Measurements from ENCODE around the gene SPON1.
A peak's percentile ranks its signal among the peaks of the same experiment; 100 is the strongest.
"Not testable (repeated sequence)": the region's sequence is repeated elsewhere in the genome, so short reads cannot be mapped to it uniquely, and the experiment has no call there.

Gene SPON1

DNA sequence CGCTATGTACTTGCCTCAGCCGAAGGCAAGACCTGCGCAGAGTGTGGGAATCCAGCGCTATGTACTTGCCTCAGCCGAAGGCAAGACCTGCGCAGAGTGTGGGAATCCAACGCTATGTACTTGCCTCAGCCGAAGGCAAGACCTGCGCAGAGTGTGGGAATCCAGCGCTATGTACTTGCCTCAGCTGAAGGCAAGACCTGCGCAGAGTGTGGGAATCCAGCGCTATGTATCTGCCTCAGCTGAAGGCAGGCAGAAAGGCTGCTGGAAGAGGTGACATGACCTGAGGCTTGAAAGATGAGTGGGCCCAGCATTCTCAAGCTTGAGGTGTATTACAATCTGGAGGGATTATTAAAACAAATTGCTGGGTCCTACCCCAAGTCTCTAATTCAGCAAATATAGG, 290.0 kb downstream of the SPON1 start:
- not testable (repeated sequence) for DNase-seq

DNA sequence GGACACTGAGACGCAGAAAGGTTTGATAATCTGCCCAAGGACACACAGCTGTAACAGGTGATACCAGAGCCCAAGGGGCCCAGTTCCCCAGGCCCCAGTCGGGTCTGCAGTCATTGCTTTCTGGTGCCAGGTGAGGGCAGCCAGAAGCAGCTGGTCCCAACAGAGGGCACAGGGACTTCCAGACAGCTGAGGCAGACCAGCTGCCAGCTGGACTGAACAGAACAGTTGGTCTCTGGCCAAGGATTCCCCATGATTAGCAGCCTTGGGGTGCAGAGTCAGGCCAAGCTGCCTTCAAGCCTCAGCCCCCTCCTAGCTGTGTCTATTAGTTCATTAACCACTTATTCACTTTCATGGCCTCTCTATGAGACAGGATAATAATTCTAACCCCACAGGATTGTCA, 290.9 kb downstream of the SPON1 start:
- no peak for DNase-seq

DNA sequence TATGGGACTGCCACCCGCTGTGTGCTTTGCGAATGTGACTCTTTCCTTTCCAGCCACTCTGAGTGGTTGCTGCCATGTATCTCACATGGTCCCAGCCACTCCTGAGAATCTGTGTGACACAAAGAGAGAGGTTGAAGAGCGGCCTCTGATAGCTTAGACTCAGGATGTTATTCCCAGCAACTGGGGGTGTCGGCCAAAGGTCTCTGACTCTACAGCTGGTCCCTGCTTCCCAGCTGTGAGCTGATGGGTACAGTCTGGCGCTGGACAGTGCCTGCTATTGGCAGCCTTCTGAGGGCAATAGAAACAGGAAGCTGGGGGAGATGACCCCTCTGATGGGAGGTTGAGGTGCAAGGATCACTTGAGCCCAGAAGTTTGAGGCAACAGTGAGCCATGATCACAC, 291.3 kb downstream of the SPON1 start:
- no peak for DNase-seq

DNA sequence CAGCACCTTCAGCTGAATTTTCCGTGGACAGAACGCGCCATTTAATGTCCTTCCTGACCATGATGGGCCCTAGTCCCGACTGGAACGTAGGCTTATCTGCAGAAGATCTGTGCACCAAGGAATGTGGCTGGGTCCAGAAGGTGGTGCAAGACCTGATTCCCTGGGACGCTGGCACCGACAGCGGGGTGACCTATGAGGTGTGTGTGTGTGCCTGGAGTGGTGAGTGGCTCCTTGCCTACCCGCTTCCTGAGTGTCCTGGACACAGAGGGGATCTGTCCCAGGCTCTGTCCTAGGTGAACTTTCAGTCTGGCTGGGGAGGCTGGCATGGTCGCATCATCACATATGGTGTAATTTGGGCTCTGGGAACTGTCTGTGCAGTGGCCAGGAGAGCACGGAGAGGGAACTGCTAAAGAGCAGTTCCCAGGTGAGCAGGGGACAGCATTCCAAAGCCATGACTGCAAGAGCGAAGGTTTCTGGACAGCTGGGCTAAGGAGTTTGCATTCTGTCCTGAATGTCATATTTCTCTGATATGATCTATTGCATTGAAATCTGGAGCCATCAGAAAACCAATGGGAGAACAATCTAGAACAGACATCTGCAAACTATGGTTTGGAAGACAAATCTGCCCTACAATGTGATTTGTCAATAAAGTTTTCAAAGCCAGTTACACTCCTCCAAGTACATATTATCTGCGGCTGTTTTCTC, 292.2 kb downstream of the SPON1 start:
- DNase-seq, result no peak

DNA sequence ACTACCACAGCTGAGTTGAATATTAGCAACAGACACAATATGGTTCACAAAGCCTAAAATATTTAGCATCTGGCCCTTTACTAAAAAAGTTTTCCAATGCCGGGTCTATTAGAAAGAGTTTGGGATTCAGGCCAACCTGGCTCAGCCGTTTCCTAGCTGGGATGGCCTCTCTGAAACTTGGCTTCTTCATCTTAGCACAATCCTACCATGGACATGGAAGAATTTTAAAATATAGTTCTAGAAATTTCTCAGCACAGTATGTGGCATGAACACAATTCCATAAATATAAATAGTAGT, 292.7 kb downstream of the SPON1 start:
- DNase-seq, result no peak

DNA sequence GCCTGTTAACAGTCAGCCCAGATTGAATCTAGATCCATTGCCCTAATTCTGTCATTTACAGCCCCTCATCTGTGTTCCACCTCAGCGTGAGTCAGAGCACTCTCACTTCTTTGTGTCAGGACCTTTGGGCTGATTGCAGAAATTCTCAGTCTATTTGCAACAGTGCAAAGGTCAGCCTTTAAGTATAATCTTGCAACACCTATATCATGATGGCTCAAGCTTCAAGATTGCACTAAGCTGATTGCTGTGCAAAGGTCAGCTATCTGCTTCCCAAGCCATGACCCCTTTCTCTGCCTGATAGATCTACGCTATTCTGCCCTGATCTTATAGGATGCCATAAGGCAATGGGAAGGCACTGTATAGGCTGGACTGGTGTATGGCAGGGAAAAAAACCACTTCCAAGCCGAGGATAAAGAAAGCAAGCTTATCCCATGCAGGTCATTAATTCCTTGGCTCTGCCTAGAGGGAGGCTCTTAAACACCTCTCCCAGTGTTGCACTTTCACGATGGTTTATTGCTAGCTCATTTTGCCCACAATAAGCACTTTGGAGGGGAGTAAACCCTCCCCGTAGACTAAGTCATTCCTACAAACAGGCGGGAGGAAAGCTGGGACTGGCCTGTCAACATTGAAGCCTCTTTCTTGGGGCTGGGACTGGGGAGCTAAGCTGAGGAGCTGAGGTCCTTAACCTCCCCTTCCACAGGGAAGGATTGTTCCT, 295.9 kb downstream of the SPON1 start:
- peak in 1 of 2 experiments; percentile 12 for DNase-seq

DNA sequence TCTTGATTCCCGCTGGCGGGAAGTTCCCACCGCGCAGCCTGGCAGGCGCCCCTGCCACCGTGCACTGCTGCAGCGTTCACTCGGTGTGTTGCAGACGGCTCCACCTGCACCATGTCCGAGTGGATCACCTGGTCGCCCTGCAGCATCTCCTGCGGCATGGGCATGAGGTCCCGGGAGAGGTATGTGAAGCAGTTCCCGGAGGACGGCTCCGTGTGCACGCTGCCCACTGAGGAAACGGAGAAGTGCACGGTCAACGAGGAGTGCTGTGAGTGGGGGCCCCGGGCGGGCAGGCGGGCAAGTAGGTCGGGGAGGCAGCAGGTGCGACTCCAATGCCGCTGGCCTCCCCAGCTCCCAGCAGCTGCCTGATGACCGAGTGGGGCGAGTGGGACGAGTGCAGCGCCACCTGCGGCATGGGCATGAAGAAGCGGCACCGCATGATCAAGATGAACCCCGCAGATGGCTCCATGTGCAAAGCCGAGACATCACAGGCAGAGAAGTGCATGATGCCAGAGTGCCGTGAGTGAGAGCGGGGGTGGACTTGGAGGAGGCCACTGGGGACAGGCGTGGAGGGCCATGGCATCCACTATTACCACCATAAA, 296.8 kb downstream of the SPON1 start:
- DNase-seq, result no peak

DNA sequence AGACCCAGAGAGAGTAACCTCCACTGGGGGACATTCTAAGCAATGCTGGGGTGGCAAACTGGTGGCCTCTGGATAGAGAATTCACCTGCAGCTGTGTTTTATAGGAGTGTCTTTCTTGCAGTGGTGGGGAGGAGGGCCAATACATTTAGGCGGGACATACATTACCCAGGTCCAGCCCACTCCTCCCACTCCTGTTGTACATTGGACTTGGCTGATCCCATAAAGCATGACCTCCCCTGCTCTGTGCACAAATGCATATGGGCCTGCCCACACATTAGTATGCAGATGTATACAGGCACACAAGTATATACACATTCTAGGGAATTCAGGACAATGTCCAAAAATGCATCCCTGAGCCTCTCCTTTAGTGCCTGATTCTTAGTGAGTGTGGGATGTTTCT, 297.4 kb downstream of the SPON1 start:
- no peak for DNase-seq

DNA sequence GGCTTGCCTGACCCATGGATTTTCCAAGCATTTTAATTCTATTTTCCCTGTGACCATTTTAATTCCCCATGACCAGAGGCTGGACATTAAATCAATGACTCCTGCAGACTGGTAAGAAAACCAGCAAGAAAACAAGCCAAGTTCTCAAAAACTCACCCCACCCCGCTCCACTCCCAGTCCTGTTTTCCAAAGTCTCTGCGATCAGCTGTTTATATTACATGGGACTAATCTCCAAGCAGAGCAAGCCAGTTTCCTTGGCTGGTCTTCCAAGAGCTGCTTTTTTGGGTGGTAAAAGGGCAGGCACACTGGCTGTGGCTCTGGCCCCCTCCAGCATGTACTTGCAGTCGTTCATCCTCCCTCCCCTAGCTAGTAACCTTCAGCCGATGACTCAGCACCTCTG, 298.5 kb downstream of the SPON1 start:
- DNase-seq, result no peak

DNA sequence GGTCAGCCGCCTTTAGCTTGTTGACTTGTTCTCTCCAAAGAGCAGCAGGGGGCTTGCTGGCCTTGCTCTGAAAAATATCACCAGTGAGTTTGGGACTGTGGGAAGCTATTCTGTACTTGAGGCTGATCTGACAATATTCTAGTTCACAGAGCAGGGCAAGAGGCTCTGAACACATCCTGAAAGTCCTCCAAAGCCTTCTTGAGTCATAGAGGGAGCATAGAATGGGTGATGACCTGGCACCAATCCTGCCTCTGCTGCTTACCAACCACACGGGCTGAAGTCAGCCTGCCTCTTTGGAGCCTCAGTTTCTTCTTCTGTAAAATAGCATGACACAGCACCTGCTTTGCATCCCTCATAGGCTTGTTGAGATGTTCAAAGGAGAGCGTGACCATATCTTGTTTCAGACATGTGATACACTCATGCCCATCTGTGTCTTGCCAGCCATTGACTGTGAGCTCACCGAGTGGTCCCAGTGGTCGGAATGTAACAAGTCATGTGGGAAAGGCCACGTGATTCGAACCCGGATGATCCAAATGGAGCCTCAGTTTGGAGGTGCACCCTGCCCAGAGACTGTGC, 299.8 kb downstream of the SPON1 start:
- DNase-seq, result no peak

DNA sequence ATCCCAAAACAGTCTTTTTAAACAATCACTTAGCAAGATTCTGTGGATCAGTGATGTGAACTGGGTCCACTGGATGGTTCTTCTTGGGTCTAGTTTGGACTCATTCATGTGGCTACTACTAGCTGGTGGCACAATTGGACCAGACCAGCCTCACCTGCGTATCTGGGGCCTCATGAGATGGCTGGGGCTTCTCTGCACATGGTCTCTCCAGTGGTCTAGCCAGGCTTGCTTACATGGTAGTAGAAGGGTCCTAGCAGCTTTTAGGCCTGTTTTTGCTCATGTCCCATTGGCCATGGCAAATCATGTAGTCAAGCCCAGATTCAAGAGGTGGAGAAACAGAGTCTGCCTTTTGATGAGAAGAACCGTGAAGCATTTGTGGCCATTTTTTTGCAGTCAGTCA, 302.4 kb downstream of the SPON1 start:
- no peak for DNase-seq

DNA sequence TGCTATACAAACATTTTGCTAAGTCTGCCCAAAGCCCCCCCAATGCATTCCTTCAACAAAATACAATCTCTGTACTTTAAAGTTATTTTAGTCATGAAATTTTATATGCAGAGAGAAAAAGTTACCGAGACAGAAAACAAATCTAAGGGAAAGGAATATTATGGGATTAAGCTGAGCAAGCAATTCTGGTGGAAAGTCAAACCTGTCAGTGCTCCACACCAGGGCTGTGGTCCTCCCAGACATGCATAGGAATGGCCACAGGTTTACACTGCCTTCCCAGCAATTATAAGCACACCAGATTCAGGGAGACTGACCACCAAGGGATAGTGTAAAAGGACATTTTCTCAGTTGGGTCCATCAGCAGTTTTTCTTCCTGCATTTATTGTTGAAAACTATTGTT, 304.1 kb downstream of the SPON1 start:
- no peak for DNase-seq

DNA sequence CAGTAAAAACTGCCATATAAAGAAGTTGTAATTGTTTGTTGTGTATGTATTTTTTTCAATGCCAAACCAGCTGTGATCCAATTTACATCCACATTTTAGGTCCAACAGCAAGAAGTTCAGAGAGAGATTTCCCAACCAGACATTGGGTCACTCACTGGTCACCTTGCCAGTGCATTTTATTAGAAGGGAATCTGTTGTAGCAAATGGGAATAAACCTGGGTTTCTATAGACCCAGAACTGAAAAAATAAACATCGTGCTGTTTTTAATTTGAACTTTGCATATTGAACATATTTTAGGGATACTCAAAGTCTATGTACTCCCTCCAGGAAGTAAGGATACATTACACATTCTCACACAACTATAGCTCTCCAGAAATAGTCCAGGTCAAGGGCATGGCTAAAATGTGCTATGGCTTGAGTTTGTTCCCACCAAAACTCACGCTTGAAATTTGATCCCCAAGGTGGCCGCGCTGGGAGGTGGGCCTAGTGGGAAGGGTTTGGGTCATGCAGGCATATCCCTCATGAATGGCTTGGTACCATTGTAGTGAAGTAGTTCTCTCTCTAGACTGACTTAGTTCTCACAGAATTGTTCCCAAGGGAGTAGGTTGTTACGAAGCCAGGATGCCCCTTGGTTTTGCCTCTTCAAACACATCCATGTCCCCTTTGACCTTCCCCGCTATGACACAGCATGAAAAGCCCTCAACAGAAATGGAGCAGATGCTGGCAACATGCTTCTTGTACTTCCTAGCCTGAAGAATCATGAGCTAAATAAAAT, 305.5 kb downstream of the SPON1 start:
- DNase-seq, result no peak

DNA sequence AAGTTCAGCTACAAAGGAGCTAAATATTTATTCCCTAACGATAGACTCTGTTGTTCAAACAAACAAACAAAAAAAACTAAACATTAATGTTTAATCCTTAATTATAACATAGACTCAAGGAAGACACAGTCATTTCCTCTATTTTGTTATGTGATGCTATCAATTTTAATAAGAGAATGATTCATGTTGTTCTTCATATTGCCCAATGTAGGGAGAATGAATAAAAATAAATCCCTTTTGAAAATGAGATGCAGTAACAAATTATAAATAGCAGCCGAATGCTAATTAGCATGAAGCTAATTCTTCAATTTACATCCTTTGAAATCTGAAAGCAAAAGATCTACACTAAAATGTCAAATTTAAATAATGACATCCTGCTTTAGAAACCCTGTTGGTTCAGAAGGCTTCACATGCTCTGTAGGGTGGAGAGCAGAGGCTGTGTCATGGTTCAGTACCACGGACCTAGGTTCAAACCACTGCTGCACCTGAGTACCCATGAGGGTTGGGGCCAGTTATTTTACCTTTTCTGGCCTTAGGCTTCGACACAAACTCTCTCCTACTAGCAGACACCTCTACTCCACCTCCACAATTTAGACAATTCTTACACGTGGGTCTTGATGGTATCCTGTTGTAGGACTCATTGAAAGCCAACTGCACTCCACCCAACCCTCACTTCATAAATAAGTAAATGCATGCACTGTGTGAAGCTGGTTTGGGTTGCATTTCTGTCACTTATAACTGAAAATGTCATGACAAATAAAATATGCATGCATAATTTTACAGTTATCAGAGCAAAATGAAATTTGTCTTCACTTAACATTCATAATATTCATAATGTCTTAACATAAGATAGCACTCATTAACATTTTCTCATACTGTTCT, 307.4 kb downstream of the SPON1 start:
- no peak for DNase-seq

DNA sequence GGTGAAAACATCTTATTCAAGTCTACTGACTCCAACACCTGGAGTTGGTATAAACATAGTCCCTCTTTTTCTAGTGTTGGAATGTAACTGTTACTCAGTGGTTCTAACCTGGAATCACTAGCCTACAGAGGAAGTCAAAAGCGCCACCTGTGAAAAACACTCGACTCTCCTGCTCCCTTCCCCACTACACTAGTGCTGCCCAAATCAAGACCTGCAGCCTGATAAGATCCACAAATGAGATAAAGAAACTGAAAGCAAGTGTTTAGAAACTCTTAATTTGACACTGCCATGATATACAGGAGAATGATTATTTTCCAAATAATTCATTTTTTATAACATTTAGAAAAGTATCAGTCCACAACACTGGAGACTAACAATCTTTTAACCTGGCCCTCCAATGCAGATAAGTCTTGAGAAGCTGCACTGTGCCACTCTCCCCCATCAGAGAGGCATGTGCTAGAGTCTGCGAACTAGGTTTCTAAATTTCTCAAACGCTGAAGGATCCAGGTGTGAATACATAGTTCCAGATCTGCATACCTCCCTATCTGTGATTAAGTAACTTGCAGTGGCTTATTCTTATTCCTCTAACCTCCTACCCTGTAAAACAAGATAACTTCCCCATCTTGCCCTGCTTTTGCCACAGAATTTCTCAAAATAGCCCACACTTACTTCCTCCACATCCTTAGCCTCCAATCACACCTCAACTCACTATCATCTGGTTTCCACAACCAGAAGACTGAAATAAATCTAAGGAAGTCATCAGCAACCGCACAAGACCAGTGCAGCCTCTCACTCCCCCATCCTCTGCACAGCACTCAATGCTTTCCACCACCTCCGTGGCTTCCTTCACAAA, 308.4 kb downstream of the SPON1 start:
- no peak for DNase-seq

DNA sequence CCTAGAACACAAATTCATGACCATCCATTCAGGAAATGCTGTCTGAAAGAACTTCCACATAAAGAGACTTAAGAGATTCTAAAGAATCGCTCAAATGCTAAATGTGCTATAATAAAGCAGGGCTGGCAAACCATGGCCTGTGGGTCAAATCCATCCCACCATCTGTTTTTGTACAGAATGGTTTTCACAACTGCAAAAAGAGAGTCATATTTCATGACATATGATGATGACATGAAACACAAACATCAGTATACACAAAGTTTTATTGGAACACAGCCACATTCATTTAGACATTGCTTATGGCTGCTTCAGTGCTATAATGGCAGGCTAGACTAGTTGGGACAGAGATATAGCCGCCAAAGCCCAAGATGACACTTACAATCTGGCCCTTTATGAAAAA, 311.4 kb downstream of the SPON1 start:
- no peak for DNase-seq

DNA sequence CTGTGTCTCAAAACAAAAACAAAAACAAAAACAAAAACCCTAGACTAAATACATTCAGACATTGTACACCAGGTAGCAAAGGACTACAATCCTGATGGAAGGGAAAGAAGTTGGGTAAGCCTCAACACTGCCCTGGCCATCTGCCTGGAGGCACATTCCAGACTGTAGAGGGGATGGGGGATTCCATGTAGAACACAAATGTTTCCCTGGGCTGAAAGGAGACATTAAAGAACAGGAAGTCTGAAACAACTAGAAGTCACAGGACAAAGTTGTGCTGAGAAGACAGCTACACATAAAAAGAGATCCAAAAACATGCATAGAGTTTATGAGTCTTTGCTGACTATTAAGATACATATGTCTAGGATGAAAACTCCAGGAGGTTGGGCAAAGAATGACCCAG, 312.6 kb downstream of the SPON1 start:
- DNase-seq, result no peak

DNA sequence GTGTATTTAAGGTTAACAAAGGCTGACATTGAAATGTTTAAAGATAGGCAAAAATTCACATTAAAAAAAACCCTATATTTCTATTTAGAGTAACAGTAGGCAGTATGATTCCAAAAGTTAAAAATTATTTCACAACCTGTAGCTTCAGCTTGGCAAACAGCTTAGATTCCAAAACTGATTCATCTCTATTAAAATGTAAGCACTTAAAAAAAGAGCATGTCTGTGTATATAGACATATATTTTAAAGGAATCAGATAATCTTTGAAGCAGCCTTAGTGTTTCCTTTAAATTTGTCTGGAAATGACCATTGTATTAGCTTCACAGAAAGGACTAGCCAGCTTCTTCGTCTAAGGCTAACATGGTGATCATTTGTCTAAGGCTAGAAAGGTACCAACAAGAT, 316.3 kb downstream of the SPON1 start:
- not testable (repeated sequence) for DNase-seq

DNA sequence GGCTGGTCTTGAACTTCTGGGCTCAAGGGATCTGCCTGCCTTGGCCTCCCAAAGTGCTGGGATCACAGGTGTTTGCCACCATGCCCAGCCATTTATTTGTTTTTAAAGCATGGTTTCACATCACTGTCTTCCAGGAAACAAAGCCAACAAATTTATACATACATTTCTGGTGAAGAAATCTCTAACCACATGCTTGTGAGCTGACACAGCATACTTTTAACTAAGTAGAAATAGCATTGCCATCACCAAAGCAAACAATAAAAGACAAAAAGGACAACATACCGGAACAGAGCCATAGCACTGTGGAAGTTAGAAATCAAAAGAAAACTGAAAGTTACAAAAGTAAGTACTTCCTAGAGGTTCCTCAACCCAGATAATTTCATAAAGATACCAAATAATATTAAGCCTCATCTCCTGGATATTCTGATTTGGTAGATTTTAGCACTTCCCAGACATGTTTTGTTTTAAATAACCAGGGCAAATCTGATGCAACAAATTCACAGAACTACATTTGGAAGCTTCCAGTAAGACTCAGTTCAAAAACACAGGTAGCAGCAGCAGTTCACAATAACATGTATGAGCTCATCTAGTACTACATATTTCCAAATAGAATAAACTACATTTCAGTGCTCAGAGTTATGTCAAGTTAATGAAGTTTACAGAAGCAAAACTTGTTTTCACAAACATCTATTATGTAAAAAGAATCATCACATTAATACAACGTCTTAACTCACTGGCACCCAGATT, 325.8 kb downstream of the SPON1 start:
- peak in 1 of 2 experiments; percentile 44 for DNase-seq

DNA sequence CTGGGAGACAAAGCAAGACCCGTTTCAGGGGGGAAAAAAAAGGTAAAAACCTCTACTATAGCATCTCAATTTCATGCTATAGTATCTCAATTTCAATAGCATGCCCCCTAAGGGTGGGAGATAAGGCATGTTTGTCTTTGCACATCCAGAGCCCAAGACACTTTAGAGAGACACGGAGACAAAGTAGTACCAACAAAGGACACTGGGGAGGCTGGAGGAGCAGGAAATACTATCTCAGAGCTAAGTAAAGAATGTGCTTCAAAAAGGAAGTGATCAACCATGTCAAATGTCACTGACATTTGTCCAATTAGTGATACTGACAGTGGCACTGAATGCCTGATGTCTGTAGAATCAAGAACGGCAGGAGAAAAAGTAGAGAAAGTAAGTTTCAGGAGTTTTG, 327.9 kb downstream of the SPON1 start:
- DNase-seq, result no peak

DNA sequence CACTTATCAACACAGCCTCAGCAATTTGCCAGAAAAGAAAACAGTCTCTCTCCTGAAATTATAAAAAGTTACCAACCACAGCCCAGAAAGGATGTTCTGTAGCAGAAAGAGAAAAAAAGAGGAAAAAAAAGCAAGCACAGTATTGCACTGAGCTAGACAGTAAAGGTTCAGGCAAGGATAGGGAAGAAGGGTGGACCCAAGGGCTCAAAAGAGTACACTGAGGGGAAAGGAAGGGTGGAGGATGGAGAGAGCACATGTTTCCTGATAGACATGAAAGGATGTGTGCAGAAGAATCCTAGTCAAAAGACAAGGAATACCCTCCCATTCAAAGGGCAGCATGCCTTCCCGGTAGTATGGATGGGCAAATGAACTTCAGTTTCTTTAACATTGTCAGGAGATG, 337.4 kb downstream of the SPON1 start:
- DNase-seq, result no peak

Data from SW 1271 (cell line).